RWPE1 (cell line): ENCODE measurements around the gene ENDOU.
A peak's percentile ranks its signal among the peaks of the same experiment; 100 is the strongest.

Experiments
- CTCF ChIA-PET: fragments of 350-600 bp; sonication (Branson Sonifier 250); formaldehyde crosslinking; extraction: SDS; loops from one replicate; lab custom pipeline; 2021; lab: Yijun Ruan, JAX
- POLR2A ChIA-PET: fragments of 400-600 bp; formaldehyde crosslinking; extraction: SDS; loops from one replicate; lab custom pipeline; 2020; ENCODE audit warnings: antibody characterized with exemption; ENCODE audit not compliant: low non-redundant PET; lab: Yijun Ruan, JAX
- DNase-seq: peaks from one replicate; pipeline ENCODE4 v3.0.0; 2012; ENCODE audit warnings: low spot score
- H3K27ac ChIP-seq: fragments of 450-650 bp; 2 replicates; pipeline ENCODE4 v1.5.1; 2017
- TF ChIP-seq, protein P1 (sequence below): fragments of 450-650 bp; conservative IDR thresholded peaks from 2 replicates; pipeline ENCODE4 v1.5.1; 2017; ENCODE audit warnings: low read depth, mild to moderate bottlenecking

Gene ENDOU

DNA sequence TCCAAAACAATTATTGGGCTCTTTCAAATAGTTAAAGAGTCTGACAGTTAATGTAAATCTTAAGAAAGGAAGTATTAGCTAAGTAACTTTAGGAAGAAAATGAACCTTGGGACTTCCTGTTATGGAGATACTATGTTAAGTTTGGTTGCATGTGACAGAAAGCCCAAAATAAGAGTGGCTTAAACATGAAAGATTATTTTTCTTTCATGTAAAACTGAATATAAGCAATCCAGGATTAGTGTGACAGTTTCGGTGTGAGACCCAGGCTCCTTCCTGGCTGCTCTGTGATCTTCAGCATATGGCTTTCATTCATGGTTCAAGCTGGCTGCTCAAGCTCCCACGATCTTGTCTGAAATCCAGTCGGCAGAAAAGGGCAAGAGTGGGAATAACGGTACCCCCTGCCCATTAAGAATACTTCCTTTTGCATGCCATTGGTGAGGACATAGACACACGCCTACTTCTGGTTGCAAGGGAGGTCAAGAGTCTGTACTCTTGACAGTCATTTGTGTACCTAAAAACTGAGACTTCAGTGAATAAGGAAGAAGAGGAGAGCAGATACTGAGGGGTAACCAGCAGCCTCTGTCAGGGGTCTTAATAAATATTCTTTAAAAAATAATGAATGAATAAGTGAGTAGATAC lies 17.3 kb downstream of the ENDOU start:
- TF ChIP-seq, protein P1, sequence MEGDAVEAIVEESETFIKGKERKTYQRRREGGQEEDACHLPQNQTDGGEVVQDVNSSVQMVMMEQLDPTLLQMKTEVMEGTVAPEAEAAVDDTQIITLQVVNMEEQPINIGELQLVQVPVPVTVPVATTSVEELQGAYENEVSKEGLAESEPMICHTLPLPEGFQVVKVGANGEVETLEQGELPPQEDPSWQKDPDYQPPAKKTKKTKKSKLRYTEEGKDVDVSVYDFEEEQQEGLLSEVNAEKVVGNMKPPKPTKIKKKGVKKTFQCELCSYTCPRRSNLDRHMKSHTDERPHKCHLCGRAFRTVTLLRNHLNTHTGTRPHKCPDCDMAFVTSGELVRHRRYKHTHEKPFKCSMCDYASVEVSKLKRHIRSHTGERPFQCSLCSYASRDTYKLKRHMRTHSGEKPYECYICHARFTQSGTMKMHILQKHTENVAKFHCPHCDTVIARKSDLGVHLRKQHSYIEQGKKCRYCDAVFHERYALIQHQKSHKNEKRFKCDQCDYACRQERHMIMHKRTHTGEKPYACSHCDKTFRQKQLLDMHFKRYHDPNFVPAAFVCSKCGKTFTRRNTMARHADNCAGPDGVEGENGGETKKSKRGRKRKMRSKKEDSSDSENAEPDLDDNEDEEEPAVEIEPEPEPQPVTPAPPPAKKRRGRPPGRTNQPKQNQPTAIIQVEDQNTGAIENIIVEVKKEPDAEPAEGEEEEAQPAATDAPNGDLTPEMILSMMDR, result no peak
- DNase-seq, result no peak
- no peak overlapping the region for H3K27ac ChIP-seq
- POLR2A ChIA-PET, result no interaction called here
- CTCF ChIA-PET, result interaction anchor here (0.6 to 1.6 kb wide), 5 partner anchors 13 to 242 kb away, joined by 3 to 4 read pairs (median 3); no protein-coding TSS in a partner anchor

DNA sequence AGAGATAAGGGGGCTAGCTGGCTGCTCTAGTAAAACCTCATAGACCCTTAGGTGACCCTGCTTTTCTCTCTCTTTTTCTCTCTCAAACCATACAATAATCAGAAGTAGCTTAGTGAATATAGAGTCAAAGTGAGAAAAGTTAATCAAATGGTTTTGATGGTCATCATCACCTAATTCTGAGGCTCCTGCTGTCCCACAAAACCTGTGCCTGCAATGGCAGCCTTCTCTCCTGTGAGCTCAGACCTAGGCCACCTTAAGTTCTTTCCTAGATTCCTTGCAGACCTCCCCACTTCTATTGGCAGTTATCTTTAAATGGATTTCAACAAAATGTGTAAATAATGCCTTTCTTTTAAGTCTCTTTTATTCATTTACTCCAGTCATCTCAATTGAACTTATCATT lies 17.9 kb downstream of the ENDOU start:
- TF ChIP-seq, protein P1, result no peak
- POLR2A ChIA-PET, result no interaction called here
- DNase-seq, result no peak
- CTCF ChIA-PET, result interaction anchor here (0.6 to 1.9 kb wide), 6 partner anchors 8 to 242 kb away, joined by 3 to 4 read pairs (median 4); no protein-coding TSS in a partner anchor
- H3K27ac ChIP-seq, result no peak overlapping the region

GRCh38 chr12:47705566-47706425 lies 19.5 kb downstream of the ENDOU start, which contains the start of gene RPAP3:
TSS of gene RPAP3 (minus strand) at chr12:47706030. CDS start at chr12:47702840, 3,190 bp downstream.
- CTCF ChIA-PET, result interaction anchor here (0.7 to 1.9 kb wide), 3 partner anchors 9 to 243 kb away, joined by 3 to 4 read pairs (median 3); no protein-coding TSS in a partner anchor
- POLR2A ChIA-PET, result interaction anchor here (0.5 kb wide), 2 partner anchors 177 to 713 kb away, joined by 3 to 4 read pairs; no protein-coding TSS in a partner anchor
- DNase-seq, result peak; percentile 93
- peak within 1 kb of the TSS; percentile 79 for H3K27ac ChIP-seq
- TF ChIP-seq, protein P1, result peak; percentile 74

DNA sequence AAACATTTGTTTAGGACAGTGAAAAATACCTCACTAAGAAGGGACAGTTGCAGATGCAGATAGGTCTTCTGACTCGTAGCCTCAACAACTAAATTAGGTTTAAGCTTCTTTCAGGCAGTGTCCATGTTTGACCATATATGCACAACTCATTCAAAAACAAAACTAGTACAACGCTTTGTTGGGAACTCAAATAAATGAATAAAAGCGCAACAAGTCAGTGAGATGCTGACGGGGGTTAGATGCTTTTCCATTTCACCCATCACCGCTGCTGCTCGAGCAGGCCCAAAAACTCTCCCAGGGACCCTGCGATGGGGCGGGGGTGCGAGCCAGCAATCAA lies 20.1 kb downstream of the ENDOU start:
- ChIA-PET CTCF (interaction anchor here (0.6 to 0.7 kb wide), 4 partner anchors 40 to 412 kb away, joined by 3 read pairs; no protein-coding TSS in a partner anchor), POLR2A (no interaction called here)
- no peak for DNase-seq
- H3K27ac ChIP-seq, result peak overlapping the region; percentile 79
- TF ChIP-seq, protein P1, result no peak

DNA sequence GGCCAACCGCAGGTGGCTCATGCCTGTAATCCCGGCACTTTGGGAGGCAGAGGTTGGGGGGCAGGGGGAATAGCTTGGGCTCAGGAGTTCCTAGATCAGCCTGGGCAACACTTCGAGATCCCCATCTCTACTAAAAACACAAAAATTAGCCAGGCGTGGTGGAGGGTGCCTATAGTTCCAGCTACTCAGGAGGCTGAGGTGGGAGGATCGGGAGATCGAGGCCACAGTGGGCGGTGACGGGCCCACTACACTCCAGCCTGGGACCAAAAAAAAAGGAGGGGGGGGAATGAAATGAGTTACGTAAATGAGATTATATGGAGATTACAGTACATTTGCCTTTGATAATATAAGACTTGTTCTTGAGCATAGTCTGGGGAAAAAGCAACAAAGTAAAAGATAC lies 20.6 kb downstream of the ENDOU start:
- H3K27ac ChIP-seq, result no peak overlapping the region
- POLR2A ChIA-PET, result no interaction called here
- DNase-seq, result no peak
- TF ChIP-seq, protein P1, result no peak
- CTCF ChIA-PET, result interaction anchor here (0.6 kb wide), 3 partner anchors 40 to 412 kb away, joined by 3 read pairs; no protein-coding TSS in a partner anchor

- H3K27ac ChIP-seq, result no peak overlapping the region
These were observed 25.0 kb downstream of the ENDOU start for GRCh38 chr12:47700263-47700662.

More at GRCh38 chr12:47700263-47700662, 25.0 kb downstream of the ENDOU start:
- ChIA-PET CTCF (no interaction called here), POLR2A (no interaction called here)
- TF ChIP-seq, protein P1, result no peak
- no peak for DNase-seq
